ENCODE measurements around the gene GPR22.

DNA sequence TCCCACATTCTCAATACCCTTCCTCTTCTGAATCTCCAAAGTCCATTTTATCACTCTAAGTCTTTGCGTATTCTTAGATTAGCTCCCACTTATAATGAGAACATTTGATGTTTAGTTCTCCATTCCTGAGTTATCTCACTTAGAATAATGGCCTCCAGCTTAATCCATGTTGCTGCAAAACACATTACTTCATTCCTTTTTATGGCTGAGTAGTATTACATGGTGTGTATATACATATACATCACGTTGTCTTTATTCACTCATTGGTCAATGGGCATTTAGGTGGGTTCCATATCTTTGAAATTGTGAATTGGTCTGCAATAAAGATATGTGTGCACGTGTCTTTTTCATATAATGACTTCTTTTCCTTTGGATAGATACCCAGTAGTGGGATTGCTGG lies 32.3 kb downstream of the GPR22 start:
- TF ChIP-seq REST (IDR thresholded peaks at IDR 0.05; ENCODE audit: insufficient replicate concordance, low read depth) (no peak), GABPA (IDR thresholded peaks at IDR 0.05; ENCODE audit: low read depth) (no peak), CTCF (IDR thresholded peaks at IDR 0.05; ENCODE audit: insufficient read depth, low read length) (no peak), POLR2AphosphoS5 (IDR thresholded peaks at IDR 0.05; ENCODE audit: low read depth) (no peak), SPI1 (IDR thresholded peaks at IDR 0.05; ENCODE audit: borderline replicate concordance, low read depth) (no peak)

All from HL-60 (cell line).